Amniotic stem cell (primary cell): ENCODE data around the gene GOLGA1.
"Not testable (repeated sequence)": the region's sequence is repeated elsewhere in the genome, so short reads cannot be mapped to it uniquely, and the experiment has no call there.

Experiments used
- DNase-seq: peaks from one replicate; lab custom pipeline; 2025; lab: John Stamatoyannopoulos, UW

The GOLGA1 gene

DNA sequence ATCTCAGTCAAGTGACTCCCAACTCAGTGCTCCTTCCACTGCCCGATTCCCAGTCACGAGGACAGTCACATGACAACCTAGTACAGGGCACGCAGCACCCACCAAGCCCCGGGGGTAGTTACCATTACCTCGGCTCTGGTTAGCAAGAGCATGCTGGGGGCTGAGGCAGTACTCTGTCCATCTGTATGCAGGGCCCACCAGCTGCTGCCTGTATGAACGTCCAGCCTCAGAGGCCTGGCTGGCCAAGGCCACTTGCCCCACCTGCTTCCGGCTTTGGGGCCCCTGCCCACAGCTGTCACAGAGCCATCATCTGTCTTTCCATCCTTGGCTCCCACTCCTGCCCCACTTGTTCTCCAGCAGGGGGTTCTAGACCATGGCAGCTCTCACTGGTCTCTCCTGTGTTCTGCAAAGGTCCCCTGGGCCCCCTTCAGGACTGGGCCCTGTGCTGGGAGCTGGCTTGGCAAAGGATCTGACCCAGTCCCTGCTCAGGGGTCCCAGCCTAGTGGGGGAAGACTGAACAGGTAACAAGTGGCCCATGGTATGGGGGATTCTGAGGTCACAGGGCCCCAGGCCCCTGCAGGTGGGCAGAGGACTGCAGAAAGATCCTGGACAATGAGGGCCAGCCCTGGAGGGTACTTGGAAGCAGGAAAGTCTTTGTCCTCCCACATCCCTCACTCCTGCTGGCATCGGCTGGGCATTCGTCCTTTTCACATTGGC lies 82.4 kb downstream of the GOLGA1 start:
- no peak for DNase-seq

GRCh38 chr9:124857533-124858162 lies 83.2 kb downstream of the GOLGA1 start:
- no peak for DNase-seq

DNA sequence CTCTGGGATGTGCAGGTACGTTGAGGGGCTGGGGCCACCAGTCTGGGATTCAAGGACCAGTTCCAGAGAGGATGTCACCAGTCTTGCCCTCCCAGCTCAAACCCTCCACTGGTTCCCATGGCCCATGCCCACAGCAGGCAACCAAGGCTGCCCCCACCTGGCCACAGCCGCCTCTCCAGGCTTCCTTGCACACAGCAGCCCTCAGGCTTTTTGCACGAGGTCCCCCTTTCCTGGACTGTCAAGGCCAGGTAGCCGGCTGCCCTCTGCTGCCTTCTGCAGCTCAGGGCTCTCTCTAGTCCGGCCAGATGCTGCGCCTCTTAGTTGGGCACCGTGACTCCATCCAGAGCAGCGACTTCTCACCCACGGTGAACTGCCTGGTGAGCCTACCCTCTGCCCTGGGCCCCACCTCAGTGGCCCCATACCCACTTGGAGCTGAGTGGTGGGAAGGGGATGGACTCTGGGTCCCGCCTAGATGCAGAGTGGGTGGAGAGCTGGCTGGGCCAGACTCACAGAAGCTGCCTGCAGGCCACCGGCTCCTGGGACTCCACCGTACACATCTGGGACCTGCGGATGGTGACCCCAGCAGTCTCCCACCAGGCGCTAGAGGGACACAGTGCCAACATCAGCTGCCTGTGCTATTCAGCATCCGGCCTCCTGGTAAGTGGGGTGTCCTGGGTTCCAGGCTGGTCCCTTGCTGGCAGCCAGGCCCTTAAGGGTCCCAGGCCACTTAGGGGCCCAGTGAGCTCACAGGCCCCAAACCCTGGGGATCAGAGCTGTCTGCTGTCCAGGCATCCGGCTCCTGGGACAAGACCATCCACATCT lies 84.7 kb downstream of the GOLGA1 start:
- no peak for DNase-seq

DNA sequence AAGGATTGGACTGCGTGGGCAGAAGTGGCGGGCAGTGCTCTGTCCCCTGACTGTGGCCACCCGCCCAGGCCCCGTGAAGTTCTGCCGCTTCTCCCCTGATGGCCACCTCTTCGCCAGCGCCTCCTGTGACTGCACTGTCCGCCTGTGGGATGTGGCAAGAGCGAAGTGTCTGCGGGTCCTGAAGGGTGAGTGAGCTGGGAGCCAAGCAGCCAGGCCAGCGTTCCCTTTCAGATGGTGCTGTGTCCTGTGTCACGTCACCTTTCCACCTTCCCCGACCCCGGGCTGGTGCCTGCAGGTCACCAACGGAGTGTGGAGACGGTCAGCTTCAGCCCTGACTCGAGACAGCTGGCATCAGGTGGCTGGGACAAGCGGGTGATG lies 85.3 kb downstream of the GOLGA1 start:
- no peak for DNase-seq

GRCh38 chr9:124854822-124855221 lies 86.1 kb downstream of the GOLGA1 start:
- DNase-seq = no peak

GRCh38 chr9:124854161-124854560 lies 86.7 kb downstream of the GOLGA1 start:
- no peak for DNase-seq

DNA sequence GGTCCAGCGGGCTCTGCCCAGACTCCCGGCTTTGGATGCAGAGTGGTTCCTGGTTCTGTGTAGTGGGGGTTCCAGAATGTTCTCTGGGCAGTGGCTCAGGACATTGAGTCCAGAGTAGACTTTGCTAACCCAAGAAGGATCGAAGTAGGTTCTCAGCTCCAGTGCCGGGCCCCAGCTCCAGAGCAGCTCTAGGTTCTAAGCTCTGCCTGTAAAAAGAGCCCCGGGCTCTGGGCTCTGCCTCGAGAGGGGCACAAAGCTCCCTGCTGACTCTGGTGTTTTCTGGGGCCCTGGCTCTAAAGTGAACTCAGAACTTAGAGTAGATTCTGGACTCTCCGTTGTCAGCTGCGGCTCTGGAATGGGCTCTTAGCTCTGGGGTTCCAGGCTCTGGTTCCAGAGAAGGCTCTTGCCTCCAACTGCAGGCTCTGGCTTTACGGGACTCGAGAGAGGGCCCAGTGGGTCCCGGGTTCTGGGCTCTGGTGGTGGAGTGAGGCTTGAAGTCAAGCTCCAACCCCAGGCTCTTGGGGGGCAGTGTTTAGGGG lies 87.2 kb downstream of the GOLGA1 start:
- DNase-seq = no peak

GRCh38 chr9:124852829-124853531 lies 87.9 kb downstream of the GOLGA1 start, which contains the start of gene WDR38:
WDR38 (plus strand) TSS chr9:124853460; CDS start chr9:124853532, 72 bp downstream.
- peak; percentile 46 for DNase-seq

DNA sequence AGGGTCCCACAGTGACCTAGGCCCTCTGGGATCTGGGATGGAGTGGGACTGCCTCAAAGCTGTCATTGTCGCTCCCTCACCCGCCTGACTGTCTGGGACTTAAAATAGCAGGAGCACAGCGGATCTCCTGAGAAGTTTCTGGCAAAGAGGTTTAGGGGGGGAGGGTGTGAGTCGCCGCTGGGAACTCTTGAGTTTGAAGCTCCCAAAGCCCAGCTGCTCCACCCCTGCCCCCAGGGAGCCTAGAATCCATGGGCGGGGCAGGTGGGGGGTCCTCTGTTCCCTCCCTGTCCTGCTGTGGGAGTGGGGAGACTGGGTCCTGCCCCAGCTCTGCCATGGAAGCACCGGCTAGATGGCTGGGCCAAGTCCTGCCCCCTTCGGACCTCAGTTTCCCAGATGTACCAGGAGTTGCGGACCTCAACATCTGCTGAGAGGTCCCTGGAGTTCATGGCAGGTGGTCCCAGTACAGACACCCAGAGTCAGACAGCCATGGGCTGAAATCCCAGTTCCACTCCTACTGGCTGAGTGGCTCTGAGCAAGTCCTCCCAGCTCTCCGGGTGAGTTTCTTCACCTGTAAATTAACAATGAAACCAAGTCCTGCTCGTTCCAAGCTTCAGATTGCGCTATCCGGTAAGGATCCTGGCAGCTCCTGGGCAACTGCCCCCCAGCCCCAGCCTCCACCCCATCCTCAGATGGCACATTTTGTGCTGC lies 88.6 kb downstream of the GOLGA1 start:
- no peak for DNase-seq

GRCh38 chr9:124849801-124850200 lies 91.1 kb downstream of the GOLGA1 start:
- no peak for DNase-seq

DNA sequence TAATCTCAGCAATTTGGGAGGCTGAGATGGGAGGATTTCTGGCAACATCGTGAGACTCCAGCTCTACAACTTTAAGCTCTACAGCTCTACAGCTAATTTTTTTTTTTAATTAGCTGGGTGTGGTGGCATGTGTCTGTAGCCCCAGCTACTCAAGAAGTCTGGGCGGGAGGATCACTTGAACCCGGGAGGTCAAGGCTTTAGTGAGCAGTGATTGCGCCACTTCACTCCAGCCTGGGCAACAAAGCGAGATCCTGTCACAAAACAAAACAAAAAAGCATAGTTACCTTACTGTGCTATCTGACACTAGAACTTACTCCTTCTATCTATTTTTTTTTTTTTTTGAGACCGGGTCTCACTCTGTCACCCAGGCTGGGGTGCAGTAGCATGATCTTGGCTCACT lies 93.9 kb downstream of the GOLGA1 start:
- DNase-seq = no peak

DNA sequence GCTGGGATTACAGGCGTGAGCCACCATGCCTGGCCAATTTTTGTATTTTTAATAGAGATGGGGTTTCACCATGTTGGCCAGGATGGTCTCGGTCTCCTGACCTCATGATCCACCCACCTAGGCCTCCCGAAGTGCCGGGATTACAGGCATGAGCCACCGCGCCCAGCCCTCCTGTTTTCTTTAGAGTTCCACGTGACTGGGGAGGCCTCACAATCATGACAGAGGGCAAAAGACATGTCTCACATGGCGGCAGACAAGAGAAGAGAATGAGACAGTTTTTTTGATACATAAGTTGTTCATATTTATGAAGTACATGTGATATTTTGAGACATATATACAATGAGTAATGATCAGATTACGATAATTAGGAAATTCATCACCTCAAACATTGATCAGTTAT lies 94.4 kb downstream of the GOLGA1 start:
- DNase-seq = not testable (repeated sequence)

DNA sequence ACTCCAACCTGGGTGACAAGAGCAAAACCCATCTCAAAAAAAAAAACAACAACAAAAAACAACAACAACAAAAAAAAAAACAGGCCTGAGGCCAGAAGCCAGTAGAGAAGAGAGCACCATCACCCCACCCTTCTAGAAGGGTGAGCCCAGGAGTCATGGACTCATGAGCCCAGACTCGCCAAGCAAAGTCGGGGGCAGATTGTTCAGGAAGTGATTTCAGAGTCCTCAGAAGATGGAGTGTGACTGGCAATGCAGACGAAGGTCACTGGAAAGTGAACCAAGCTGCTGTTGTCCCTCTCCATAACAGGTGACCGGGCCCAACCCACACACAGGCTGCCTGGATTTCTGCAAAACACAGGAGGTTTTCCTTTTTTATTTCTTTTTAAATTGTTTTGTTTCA lies 96.6 kb downstream of the GOLGA1 start:
- DNase-seq = no peak

- no peak for DNase-seq
Measured at GRCh38 chr9:124843456-124844034, 97.3 kb downstream of the GOLGA1 start.

- DNase-seq = no peak
Measured at GRCh38 chr9:124841075-124841821, 99.6 kb downstream of the GOLGA1 start.

- DNase-seq = no peak
Measured at GRCh38 chr9:124840300-124840833, 100.5 kb downstream of the GOLGA1 start.

DNA sequence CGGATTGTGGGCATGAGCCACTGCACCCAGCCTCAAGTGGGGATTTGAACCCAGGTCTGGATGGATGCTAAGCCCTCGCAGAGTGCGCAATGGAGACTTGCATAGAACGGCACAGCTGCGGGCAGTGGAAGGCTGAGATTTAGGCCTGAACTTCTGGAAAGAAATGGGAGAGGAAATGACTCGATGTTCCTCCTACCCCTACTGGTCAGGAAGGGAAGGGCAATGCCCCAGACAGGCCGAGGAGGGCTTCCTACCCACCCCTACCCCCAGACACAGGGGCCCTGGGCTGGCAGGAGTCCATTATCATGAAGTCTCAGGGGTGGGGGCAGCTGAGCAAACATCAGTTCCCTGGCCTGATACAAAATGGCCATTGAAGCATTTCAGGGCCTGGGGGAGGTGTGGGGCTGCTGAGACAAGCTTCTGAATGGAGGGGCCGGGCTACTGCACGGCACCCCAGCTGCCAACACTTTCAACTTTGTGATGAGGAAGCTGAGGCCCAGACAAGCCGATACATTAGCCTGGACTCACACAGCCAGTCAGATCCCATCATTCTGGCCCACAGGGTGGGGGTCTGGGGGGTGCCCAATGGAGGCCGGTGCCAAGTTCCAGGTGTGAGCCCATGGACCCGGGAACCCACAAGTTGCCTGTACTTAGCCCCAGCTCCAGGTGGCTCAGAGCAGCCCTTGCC lies 101.1 kb downstream of the GOLGA1 start:
- DNase-seq = no peak

- not testable (repeated sequence) for DNase-seq
Measured at GRCh38 chr9:124838567-124839275, 102.2 kb downstream of the GOLGA1 start.

DNA sequence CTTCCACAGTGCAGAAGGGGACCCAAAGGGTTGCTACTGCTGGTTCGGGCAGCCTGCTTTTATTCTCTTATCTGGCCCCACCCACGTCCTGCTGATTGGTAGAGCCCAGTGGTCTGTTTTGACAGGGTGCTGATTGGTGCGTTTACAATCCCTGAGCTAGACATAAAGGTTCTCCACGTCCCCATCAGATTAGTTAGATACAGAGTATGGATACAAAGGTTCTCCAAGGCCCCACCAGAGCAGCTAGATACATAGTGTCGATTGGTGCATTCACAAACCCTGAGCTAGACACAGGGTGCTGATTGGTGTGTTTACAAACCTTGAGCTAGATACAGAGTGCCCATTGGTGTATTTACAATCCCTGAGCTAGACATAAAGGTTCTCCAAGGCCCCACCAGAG lies 102.8 kb downstream of the GOLGA1 start:
- not testable (repeated sequence) for DNase-seq
